ENCODE measurements around the gene RHOA. TPM values are rescaled to one million over a fixed set of nuclear protein-coding genes. Genes with fewer than 3 reads are reported as not detected.
"Not testable (repeated sequence)": the region's sequence is repeated elsewhere in the genome, so short reads cannot be mapped to it uniquely, and the experiment has no call there.

Gene RHOA
- total and polyA plus RNA-seq, 2 experiments from 2014 or later = 781 to 996 TPM

- Histone ChIP-seq H3K9ac (peak overlapping the region; percentile 86), H3K4me3 (peak overlapping the region; percentile 91), H4K20me1 (ENCODE audit: insufficient read depth) (no peaks in the 10 kb centered on the region), H3F3A (ENCODE audit: insufficient read depth) (peaks cover 16% of the 10 kb centered on the region), H3K79me2 (ENCODE audit: insufficient read depth) (peaks cover 68% of the 10 kb centered on the region), H3K9me2 (ENCODE audit: insufficient read depth) (no peaks in the 10 kb centered on the region), H3K27me3 (replicated peaks; ENCODE audit: insufficient read depth) (no peaks in the 10 kb centered on the region), H3K9me3 (ENCODE audit: low read depth) (no peaks in the 10 kb centered on the region), H3K4me1 (ENCODE audit: insufficient read depth) (peaks cover 13% of the 10 kb centered on the region), H3K36me3 (ENCODE audit: low read depth) (peaks cover 11% of the 10 kb centered on the region), H2AFZ (peak overlapping the region; percentile 87), H3K4me2 (ENCODE audit: unreplicated experiment) (peak overlapping the region; percentile 98), H3K27ac (peak overlapping the region; percentile 83)
- in situ Hi-C loops (cut with MboI) = no loop called here
- TF ChIP-seq EZH2 (IDR thresholded peaks at IDR 0.05; ENCODE audit: insufficient read depth, poor library complexity, severe bottlenecking) = no peak
- TF ChIP-seq EZH2phosphoT487 (IDR thresholded peaks at IDR 0.05; ENCODE audit: insufficient read depth, low read depth) = no peak
- peak; percentile 53 for DNase-seq
- WGBS, 2 experiments (ENCODE audit: low coverage in 1 of 2, low lambda C conversion rate in 2 of 2, missing lambda C conversion rate in 2 of 2) = 3 to 5% methylated on average over 11 to 17 of the region's 17 CpGs
Measured at GRCh38 chr3:49339581-49339940, 72.2 kb downstream of the RHOA start.

DNA sequence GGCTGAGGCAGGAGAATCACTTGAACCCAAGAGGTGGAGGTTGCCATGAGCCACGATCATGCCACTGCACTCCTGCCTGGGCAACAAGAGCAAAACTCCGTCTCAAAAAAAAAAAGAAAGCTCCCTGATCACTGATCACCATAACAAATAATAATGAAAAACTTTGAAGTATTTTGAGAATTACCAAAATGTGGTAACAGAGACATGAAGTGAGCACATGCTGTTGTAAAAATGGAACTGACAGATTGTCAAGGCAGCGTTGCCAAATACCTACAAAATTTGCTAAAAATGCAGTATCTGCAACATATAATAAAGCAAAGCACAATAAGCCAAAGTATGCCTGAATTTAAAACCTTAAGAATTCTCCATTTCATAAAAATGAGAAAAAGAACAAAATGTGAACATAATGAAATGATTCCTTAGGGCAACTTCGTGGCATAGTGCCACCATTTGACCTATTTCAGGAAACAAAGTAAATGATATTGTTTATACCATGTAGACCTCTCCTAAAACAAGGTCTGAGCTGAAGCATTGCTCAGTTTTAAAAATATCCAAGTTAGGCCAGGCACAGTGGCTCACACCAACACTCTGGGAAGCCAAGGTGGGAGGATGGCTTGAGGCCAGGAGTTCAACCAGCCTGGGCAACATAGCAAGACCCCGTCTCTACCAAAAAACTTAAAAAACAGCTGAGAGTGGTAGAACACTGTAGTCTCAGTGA lies 77.7 kb downstream of the RHOA start:
- no peak overlapping the region for H3K4me3 ChIP-seq
- DNase-seq = no peak
- in situ Hi-C loops (cut with MboI) = no loop called here

GRCh38 chr3:49333091-49333490 lies 78.7 kb downstream of the RHOA start:
- Histone ChIP-seq H3K79me2 (ENCODE audit: insufficient read depth) (peaks cover 96% of the 10 kb centered on the region), H3K4me1 (ENCODE audit: insufficient read depth) (0 out of 2 replicates have a peak, but pooled peaks cover 1% of the 10 kb centered on the region), H3K9me3 (ENCODE audit: low read depth) (no peaks in the 10 kb centered on the region), H3K27ac (no peak overlapping the region), H3F3A (ENCODE audit: insufficient read depth) (peaks cover 4% of the 10 kb centered on the region; the same call in 1 of the 2 replicates), H3K9me2 (ENCODE audit: insufficient read depth) (no peaks in the 10 kb centered on the region), H3K4me2 (ENCODE audit: unreplicated experiment) (no peak overlapping the region), H4K20me1 (ENCODE audit: insufficient read depth) (no peaks in the 10 kb centered on the region), H3K4me3 (no peak overlapping the region), H3K27me3 (replicated peaks; ENCODE audit: insufficient read depth) (no peaks in the 10 kb centered on the region), H2AFZ (no peak overlapping the region), H3K9ac (no peak overlapping the region), H3K36me3 (ENCODE audit: low read depth) (peaks cover 39% of the 10 kb centered on the region)
- 71 to 79% methylated on average over 3 of the region's 3 CpGs for WGBS, 2 experiments (ENCODE audit: low coverage in 1 of 2, low lambda C conversion rate in 2 of 2, missing lambda C conversion rate in 2 of 2)
- DNase-seq = no peak
- in situ Hi-C loops (cut with MboI) = no loop called here
- TF ChIP-seq EZH2 (IDR thresholded peaks at IDR 0.05; ENCODE audit: insufficient read depth, poor library complexity, severe bottlenecking) = no peak
- TF ChIP-seq EZH2phosphoT487 (IDR thresholded peaks at IDR 0.05; ENCODE audit: insufficient read depth, low read depth) = no peak

More for the DNA sequence above, 77.7 kb downstream of the RHOA start:
- no peaks in the 10 kb centered on the region for H4K20me1 ChIP-seq (ENCODE audit: insufficient read depth)
- H3K4me2 ChIP-seq (ENCODE audit: unreplicated experiment) = no peak overlapping the region
- no peaks in the 10 kb centered on the region for H3K9me3 ChIP-seq (ENCODE audit: low read depth)
- H3K27ac ChIP-seq = no peak overlapping the region
- H3K36me3 ChIP-seq (ENCODE audit: low read depth) = peaks cover 34% of the 10 kb centered on the region
- WGBS, 2 experiments (ENCODE audit: low coverage in 1 of 2, low lambda C conversion rate in 2 of 2, missing lambda C conversion rate in 2 of 2) = 86% methylated on average over 5 of the region's 5 CpGs
- H3K27me3 ChIP-seq (replicated peaks; ENCODE audit: insufficient read depth) = no peaks in the 10 kb centered on the region
- H2AFZ ChIP-seq = no peak overlapping the region
- no peak for TF ChIP-seq EZH2phosphoT487 (IDR thresholded peaks at IDR 0.05; ENCODE audit: insufficient read depth, low read depth)
- 0 out of 2 replicates have a peak, but pooled peaks cover 5% of the 10 kb centered on the region for H3K4me1 ChIP-seq (ENCODE audit: insufficient read depth)
- peaks cover 100% of the 10 kb centered on the region for H3K79me2 ChIP-seq (ENCODE audit: insufficient read depth)
- no peak overlapping the region for H3K9ac ChIP-seq
- H3F3A ChIP-seq (ENCODE audit: insufficient read depth) = peaks cover 9% of the 10 kb centered on the region
- no peaks in the 10 kb centered on the region for H3K9me2 ChIP-seq (ENCODE audit: insufficient read depth)

DNA sequence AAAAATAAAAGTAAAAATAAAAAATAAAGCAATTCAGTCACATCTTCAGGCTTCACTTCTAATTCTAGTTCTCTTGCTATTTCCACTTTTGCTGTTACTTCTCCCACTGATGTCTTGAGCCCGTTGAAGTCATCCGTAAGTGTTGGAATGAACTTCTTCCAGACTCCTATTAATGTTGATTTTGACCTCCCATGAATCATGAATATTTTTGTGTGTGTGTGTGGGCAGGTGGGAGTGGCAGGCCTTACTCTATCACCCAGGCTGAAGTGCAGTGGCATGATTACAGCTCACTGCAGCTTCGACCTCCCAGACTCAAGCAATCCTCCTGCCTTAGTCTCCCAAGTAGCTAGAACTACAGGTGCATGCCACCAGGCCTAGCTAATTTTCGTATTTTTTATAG lies 82.6 kb downstream of the RHOA start:
- no peaks in the 10 kb centered on the region for H3K27me3 ChIP-seq (replicated peaks; ENCODE audit: insufficient read depth)
- no peak overlapping the region for H3K9ac ChIP-seq
- in situ Hi-C loops (cut with MboI) = no loop called here
- no peaks in the 10 kb centered on the region for H4K20me1 ChIP-seq (ENCODE audit: insufficient read depth)
- no peaks in the 10 kb centered on the region for H3K9me2 ChIP-seq (ENCODE audit: insufficient read depth)
- H3K79me2 ChIP-seq (ENCODE audit: insufficient read depth) = peaks cover 93% of the 10 kb centered on the region
- 87% methylated on average over 4 of the region's 4 CpGs for WGBS, 2 experiments (ENCODE audit: low coverage in 1 of 2, low lambda C conversion rate in 2 of 2, missing lambda C conversion rate in 2 of 2)
- H2AFZ ChIP-seq = no peak overlapping the region
- DNase-seq = peak; percentile 23
- no peak overlapping the region for H3K27ac ChIP-seq
- no peaks in the 10 kb centered on the region for H3K4me1 ChIP-seq (ENCODE audit: insufficient read depth)
- no peak overlapping the region for H3K4me2 ChIP-seq (ENCODE audit: unreplicated experiment)
- TF ChIP-seq EZH2phosphoT487 (IDR thresholded peaks at IDR 0.05; ENCODE audit: insufficient read depth, low read depth) (no peak), EZH2 (IDR thresholded peaks at IDR 0.05; ENCODE audit: insufficient read depth, poor library complexity, severe bottlenecking) (no peak)
- H3K9me3 ChIP-seq (ENCODE audit: low read depth) = no peaks in the 10 kb centered on the region
- H3K36me3 ChIP-seq (ENCODE audit: low read depth) = peaks cover 60% of the 10 kb centered on the region
- no peak overlapping the region for H3K4me3 ChIP-seq
- peaks cover 3% of the 10 kb centered on the region; the same call in 1 of the 2 replicates for H3F3A ChIP-seq (ENCODE audit: insufficient read depth)

GRCh38 chr3:49328350-49328749 lies 83.4 kb downstream of the RHOA start:
- H3K9ac ChIP-seq; H3K27ac ChIP-seq; H3F3A ChIP-seq (ENCODE audit: insufficient read depth); H3K27me3 ChIP-seq (replicated peaks; ENCODE audit: insufficient read depth); in situ Hi-C loops (cut with MboI); DNase-seq; H2AFZ ChIP-seq; H3K4me3 ChIP-seq; H3K4me2 ChIP-seq (ENCODE audit: unreplicated experiment); H3K9me2 ChIP-seq (ENCODE audit: insufficient read depth); H3K4me1 ChIP-seq (ENCODE audit: insufficient read depth); H4K20me1 ChIP-seq (ENCODE audit: insufficient read depth); H3K9me3 ChIP-seq (ENCODE audit: low read depth): not testable (repeated sequence)
- peaks cover 63% of the 10 kb centered on the region for H3K36me3 ChIP-seq (ENCODE audit: low read depth)
- 90 to 96% methylated on average over 2 of the region's 2 CpGs for whole genome bisulfite sequencing, 2 experiments (ENCODE audit: low coverage in 1 of 2, low lambda C conversion rate in 2 of 2, missing lambda C conversion rate in 2 of 2)
- peaks cover 93% of the 10 kb centered on the region for H3K79me2 ChIP-seq (ENCODE audit: insufficient read depth)
